GM18909 (cell line): Measurements from ENCODE around the gene DPY19L1.
A peak's percentile ranks its signal among the peaks of the same experiment; 100 is the strongest.
"Not testable (repeated sequence)": the region's sequence is repeated elsewhere in the genome, so short reads cannot be mapped to it uniquely, and the experiment has no call there.

ENCODE experiments used
- ATAC-seq: cut with Tn5 transposase; IDR thresholded peaks from one replicate; pipeline ENCODE4 v1.9.1; 2021; ENCODE audit warnings: mild to moderate bottlenecking; ENCODE audit not compliant: unreplicated experiment, poor library complexity

DPY19L1 gene

DNA sequence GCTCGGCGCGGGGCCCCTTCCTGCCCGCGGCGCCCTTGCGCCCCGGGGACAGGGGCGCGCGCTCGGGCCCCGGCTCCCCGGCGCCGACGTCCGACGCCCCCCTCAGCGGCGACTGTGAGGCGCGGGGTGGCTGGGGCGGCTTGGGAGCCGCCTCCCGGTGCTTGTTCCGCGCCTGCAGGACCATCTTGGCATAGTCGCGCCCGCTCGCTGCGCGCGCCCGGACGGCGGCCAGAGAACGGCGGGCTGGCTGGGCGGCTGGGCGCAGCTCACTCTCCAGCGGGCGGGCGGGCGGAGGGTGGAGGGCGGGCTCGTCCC, at the start of gene DPY19L1:
Gene DPY19L1 (minus strand): TSS at position 275 of the 315 bp plus-strand sequence. CDS start 91 bp downstream, at position 184.
- ATAC-seq = no peak

DNA sequence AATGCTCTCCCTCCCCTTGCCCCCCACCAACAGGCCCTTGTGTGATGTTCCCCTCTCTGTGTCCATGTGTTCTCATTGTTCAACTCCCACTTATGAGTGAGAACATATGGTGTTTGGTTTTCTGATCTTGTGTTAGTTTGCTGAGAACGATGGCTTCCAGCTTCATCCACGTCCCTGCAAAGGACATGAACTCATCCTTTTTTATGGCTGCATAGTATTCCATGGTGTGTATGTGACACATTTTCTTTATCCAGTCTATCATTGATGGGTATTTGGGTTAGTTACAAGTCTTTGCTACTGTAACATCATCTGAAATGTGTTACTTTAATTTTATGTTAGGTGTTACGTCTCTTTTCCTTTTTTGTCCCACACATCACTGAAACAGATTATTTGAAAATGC, 42.2 kb upstream of the DPY19L1 start:
- not testable (repeated sequence) for ATAC-seq

DNA sequence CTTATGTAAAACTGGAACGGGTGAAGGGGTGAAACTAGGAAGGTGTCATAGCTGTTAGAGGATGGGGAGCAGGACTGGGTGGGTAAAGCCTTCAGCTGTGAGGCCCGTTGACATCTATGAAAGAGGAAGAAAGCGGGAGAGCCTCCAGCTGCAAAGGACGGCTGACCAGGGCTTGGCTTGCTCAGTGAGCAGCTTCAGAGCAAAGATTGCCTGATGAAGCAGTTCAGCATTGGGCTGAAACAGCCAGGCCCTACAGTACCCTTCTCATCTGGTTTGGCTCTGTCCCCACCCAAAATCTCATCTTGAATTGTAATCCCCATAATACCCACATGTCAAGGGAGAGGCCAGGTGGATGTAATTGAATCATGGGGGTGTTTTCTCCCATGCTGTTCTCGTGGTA, 36.7 kb upstream of the DPY19L1 start:
- ATAC-seq = not testable (repeated sequence)

DNA sequence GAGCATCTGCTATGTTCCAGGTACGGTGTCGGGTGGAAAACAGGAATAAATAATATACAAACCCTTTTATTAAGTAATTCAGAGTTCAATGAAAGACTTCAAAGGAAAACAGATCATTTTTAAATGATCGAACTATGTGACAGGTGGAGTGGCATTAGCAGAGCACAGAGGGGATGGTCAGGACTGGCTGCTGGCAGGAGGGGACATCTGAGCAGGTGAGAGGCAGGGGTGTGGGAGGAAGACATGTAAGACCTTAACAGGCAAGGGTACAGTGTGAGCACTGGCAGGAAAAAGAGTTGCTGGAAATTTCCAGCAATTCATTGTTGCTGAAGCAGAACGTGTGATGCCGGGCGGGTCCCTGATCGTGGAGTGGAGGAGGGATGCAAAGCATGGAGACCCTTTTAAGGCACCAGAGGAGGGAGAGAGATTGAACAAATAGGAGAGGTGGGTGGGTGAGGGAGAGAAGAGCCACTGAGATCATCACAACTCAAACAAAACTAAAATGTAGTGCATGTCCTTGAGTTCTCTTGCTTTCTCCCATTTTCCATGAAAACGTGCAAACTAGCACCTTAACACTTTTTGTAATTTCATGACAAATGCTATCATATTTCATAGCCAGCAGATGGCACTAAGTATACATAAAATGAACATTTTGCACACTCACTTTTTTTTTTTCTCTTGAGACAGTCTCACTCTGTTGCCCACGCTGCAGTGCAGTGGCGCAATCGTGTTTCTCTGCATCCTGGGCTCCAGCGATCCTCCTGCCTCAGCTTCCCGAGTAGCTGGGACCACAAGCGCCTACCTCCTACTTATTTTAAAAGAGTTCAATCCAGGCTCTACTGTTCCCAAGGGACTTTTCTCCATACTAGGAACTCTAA, 35.9 kb upstream of the DPY19L1 start:
- peak; percentile 70 for ATAC-seq

DNA sequence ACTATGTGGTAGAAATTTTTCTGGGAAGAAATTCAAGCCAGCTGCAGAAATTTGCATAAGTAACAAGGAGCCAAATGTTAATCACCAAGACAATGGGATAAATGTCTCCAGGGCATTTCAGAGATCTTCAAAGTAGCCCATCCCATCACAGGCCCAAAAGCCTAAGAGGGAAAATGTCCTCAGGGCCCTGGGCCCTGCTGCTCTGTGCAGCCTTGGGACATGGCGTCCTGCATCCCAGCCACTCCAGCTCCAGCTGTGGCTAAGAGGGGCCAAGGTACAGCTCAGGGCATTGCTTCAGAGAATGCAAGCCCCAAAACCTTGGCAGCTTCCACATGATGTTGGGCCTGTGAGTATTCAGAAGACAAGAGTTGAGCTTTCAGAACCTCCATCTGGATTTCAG, 31.8 kb upstream of the DPY19L1 start:
- not testable (repeated sequence) for ATAC-seq

DNA sequence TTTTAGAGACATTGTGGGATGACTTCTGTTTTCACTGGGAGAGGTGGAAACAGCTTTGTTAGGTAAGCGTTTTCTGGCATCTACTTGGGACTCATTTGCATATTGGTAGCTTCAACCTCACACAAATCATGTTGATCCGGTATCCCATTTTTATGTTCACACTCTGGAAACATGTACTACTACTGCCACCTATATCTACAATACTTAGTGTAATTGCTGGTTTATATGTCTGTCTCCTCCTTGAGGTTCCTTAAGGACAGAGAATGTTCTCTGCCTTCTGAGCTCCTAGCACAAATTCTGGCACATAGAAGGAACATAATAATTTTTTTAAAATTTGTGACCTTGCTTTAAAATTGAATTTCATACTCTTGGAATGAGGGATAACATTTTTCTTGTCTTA, 28.1 kb upstream of the DPY19L1 start:
- not testable (repeated sequence) for ATAC-seq

DNA sequence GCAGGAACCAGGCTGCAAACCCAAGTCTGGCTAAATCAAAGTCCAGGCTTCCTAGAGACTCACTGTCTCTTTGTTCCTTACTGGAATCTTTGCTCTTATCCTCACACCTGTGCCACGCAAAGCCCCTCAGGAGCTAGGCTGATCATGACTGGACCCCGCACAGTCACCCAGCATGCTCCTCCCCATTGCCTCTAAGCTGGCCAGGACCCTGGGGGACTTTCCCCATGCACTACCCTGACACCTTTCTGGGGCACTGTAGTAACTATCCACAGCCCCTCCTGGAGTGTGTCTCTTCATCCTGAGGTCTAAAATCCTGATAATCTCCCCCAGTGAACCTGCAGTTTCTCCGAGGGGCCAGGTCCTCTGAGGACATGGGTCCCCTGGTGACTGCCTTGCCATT, 21.3 kb upstream of the DPY19L1 start:
- not testable (repeated sequence) for ATAC-seq

DNA sequence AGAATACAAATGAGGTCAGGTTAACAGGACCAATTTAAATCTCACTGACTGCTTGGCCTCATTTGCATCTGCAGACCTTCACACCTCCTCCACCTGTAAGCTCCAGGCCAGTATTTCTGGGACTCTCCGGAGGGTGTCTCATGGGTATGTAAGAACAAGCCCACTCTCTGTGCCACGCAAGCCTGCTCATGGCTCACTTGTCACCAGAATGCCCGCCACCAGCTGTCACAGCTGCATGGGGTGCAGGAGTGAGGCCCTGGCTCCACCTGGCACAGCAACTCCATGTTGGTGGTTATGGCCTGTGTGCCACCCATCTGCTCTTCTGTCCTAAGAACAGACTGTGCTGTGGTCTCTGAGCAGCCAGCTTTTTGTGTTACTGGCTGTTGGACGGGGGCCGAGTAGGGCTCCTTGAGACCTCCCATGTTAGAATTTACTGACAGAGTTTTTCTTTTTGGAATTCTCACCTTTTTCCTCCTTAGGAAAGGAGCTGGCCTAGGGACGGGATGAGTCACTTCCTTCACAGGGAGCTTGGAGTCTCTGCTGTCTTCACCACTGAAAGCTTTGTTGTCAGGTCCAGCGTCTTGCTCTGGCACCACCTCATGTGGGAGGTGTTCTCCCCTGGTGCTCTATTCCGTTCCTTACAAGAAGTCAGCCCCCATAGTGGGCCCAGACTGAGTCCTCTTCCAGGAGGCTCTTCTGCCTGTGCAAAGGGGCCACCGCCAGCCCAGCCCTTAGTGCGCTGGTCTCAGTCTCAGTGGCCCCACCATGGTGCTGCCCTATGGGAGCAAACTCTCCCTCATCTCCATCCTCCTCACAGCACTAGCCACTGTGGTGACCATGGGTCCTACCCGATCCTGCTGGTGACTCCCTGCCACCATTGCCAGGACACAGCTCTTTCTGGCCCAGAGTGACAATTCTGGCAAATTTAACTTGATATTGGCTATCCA, 20.5 kb upstream of the DPY19L1 start:
- ATAC-seq = not testable (repeated sequence)

DNA sequence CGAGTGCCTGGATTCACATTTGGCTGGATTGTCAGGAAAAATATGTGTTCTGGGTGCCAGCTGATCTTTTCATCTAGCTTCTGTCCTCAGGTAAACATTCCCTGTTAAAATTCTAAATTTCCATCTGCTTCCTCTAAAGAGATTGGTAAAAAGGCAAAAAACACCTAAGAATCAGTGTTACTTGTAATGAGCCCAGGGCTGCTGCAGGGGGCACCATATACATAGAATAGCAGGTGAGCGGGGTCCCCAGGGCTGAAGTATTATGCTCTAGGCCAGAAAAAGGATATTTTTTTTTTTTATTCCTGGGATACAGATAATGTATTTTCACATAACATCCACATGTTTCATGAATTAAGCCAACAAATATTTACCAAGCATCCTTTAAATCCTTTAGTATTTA, 18.4 kb upstream of the DPY19L1 start:
- not testable (repeated sequence) for ATAC-seq

DNA sequence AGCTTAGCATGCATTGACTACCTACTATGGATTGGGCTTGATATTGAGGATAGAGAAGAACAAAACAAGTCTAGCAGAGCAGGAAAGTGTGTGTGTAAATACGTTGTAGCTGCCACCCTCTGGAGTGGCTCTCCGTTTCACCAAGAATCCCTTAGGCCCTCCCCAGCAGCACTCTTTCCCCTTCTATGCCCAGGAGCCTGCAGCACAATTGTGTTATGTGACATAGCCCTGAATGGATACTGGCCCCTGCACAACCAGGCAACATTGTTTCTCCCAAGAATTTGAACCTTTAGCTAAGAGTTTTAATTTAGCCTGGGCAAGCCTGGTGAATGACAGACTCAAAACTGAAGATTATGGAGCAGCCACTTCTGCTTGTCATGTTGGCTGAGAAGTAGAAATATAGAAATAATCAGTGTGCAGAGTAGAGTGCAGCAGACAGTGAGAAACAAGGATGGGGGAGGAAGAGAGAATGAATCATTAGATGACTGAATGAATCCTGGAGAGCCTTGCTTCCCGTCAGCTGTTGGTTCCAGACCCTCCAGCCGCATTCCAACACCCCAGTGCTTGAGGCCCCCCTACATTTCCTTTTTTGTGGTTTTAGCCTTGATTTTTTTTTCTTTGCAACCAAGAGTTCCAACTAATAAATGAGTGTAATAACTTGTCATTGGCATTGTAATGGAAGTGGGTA, 16.3 kb upstream of the DPY19L1 start:
- not testable (repeated sequence) for ATAC-seq

DNA sequence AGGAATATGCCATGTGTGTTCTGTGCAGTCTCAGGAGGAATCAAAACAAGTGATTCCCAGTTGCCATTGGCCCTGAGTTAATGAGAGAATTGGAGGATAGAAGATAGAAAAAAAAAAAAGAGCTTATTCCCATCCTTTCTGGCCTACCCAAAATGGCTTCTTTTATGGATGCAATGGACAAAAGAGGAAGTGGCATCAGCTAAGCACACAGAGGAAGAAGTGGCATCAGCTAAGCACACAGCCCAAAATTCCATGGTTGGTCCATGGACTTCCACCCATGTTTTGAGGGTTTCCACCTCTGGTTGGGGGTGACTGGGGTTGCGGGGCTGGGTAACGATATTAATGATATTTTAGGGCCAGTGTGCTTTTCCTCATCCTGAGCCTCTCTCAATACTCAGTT, 11.1 kb upstream of the DPY19L1 start:
- not testable (repeated sequence) for ATAC-seq

DNA sequence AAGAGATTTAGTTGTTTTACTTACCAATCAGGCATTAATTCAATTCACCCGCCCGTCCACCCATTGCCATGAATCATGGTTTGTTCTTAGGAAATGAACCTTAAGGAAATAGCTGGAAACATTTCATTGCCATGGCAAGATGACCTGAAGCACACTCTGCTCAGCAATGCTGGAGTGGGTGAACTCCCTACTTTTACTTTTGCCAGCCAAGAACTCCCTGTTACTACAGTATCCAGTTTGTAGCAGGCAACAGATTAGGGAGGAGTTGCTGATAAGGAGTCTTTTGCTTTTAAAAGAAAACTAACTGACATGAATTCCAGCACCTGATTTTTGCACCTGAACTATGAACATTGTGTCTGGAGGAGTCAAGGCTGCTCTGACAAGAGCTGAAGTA, 10.6 kb upstream of the DPY19L1 start:
- not testable (repeated sequence) for ATAC-seq

DNA sequence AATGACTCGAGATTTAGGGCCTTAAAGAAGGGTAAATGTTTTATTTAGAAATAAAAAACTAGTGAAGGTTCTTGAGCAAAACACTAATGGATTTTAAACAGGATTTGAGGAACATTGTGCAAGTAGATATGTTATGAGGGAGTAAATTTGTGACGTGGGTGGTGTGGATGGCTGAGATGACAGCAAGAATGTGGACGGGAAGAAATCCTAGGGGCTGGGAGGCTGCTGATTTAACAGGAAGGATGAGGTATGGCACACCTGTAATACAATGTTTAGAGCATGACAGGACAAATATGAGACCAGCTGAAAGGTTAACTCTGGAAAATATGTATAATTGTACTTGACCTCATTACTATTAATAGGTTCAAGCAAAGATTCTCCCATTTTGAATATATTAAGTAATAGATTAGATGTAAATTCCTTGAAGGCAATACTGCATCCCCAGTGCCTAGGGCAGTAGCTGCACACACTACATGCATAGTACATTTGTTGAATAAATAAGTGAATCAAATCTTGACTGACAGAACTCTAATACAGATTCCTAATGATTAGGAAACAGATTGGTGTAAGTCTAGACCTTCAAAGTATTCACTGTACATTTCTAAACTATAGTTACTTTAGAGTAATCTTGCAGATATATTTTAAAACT, 10.1 kb upstream of the DPY19L1 start:
- not testable (repeated sequence) for ATAC-seq

DNA sequence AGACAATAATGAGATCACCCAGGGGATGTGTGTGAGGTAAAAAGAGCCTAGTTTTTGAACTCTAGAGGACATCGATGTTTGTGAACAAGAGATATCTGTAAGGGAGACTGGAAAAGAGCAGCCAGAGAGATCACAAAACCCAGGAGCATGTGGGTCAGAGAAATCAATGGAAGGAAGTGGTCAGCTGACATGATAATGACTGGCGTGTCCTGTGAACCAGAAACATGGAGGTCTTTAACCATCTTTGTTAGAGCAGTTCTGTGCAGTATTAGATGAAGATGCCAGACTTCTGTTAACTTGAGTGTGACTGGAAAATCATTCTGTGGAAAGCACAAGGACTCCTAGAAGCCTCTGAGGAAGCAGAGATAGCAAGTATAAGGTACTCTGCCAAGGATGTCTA, 6.0 kb upstream of the DPY19L1 start:
- ATAC-seq = not testable (repeated sequence)

DNA sequence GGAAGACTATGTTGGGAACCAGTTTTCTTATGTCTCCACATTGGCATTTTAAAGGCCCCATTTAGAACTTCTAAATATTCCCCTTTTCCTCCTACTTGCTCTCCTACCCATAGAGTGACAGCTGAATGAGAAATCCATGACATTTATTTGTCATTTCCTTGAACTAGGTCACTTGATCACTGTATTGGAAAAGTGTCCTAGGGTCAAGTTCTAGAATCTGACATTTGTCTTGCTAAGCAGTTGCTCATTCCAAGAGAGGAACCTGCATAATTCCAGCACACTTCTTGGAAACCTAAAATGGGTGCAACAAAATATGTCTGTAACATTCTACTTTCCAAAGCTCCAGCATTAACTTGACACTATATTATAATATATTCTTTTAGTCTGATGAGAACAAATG, 3.6 kb upstream of the DPY19L1 start:
- no peak for ATAC-seq

DNA sequence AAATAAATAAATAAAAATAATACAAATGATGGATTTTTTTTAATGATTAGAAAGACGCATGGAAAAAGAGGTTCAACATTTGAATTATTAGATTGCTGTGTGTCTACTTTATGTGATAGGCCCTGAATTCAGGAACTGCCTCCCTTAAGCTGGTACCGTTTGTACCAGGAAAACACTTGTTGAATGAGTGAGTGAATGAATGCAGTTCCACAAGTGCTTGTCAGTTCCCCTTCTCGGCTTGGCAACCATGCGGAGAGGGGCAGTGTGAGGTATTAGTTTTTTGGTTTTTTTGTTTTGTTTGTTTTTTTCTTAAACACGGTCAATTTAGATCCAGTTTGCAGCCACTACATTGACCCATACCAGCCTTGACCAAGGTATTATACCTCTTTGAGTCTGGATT, 2.1 kb upstream of the DPY19L1 start:
- no peak for ATAC-seq

DNA sequence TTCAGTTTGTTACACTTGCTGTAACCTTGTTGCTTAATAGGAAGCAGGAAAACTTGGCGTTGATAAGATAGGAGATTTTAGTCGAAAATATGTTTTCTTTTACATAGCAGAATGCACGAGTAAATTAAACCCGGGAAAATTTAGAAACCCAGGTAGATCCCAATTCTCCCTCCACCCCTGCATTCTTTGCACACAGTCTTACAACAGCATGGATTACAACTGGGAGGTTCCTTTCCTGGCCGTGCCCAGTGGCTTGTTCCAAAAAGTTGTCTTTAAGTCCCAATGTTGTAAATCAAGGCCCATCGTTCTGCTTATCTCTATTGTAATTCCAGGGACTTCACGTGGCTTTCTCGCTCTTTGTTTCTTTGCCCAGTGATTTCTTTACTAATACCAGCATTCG, 1.1 kb upstream of the DPY19L1 start:
- ATAC-seq = no peak

DNA sequence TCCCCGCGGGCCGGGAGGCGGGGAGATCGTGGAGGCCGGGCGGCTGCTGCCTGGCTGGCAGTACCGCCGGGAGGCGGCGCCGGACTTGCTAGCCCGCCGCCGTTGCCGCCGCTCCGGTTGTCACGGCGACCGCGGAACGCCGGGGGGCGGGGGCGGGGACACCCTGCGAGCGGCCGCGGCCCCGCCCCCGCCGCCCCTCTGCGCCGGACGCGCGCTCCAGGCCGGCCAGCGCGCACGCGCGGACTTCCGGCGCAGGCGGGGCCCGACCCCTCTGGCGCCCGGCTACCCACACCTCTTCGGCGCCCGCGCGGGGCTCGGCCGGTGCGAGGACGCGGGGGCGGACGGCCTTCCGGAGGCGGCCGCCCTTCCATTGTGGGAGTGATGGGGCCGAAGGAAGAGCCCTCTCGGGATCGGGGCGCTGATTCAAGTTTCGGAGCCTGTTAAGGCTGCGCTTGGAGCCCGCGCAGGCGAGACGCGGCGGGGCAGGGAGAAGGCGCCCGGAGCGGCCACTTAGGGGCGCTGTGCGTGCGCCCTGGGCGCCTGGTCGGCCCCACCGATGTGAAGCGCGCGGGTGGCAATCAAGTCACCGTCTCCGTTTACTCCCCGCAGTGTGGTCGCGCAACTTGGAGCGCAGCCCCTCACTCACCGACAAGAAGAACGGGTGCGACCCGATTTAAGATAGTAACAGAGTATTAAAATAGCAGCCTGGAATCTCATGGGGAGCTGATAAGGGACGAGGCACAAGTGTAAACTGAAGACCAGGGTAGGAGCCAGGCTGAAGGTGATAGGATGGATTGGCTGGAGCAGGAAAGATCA, 449 bp upstream of the DPY19L1 start:
- ATAC-seq = peak; percentile 87
